Stimulated activated CD4-positive, alpha-beta T cell treated with anti-CD3 and anti-CD28 coated beads, TNF-alpha, amount 100 ng/mL, for 1 hour (primary cell): ENCODE measurements around the gene GNAL.
"Not testable (repeated sequence)": the region's sequence is repeated elsewhere in the genome, so short reads cannot be mapped to it uniquely, and the experiment has no call there.

Experiments
- DNase-seq, 3 donors: peaks; one replicate each; pipeline ENCODE4 v3.0.0-alpha.2; 2020; ENCODE audit warnings: low read depth in 3 of 3, low spot score in 1 of 3

Gene GNAL

DNA sequence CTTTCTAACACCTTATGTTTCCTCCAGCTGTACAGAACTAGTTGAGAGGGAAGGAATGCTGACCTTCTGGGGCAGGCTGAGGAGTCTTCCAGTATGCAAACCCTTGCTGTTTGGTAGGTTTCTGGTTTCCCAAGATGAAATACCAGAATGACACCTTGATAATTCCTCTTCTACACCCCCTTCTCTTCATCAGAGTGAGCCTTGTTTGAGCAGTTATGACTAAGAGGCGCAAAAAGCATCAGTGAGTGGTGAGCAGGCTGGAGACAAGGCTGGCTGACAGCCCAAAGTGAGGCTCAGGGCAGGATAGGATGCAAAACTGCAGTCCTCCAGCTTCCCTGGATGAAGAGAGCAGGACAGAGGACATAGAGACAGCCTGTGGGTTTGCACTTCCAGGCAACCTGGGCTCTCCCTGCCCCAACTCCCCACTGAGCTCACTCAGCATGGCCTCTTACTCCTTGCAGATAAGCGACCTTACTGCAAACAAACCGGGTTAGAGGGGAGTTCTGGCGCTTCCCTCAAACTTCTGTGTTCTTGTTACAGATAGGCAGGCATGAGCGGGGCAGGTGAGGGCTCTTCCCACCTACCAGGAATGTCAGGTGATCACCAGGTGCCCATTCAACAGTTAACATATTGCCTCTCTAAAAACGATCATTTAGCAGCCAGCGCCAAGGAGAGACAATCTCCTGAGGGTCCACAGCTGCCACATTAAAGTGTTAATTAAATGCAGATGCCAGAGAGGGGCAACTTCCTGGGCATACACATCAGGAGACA lies 213.6 kb downstream of the GNAL start:
- no peak for DNase-seq

DNA sequence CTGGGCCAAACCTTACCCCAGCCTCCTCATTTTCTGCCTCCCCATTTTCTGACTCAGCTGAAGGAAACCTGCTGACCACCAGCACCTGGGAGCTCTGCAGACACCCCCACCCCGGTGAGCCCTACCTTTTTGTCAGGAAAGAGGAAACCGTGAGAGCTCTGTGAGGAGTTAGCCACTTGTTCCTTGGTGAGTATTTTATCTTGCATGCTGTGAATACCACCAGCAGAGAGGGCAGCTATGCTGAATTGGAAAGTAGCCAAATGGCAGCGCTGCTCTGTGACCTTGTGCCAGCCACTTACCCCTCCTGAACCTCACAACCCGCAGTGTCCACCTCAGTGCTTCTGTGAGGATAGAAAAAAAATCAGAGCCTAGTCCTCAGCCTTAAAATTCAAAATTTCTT lies 216.5 kb downstream of the GNAL start:
- no peak for DNase-seq

DNA sequence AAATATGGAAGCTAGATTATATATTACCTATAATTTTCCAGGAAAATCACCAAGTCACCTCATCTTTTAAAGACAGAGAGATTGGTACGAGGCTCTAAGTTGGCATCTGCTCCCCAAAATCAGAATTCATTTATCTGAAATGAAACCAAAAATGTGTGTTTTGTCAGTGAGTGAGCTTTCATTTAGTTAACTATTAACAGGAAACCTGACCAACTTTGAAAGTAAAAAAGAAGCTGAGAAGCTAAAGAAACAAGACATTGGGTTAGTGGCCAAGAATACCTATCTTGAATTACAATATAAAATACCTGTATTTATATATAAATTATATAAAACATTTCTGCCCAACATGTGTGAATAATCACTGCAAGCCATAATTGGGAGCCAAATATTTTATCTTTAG lies 217.1 kb downstream of the GNAL start:
- no peak for DNase-seq

DNA sequence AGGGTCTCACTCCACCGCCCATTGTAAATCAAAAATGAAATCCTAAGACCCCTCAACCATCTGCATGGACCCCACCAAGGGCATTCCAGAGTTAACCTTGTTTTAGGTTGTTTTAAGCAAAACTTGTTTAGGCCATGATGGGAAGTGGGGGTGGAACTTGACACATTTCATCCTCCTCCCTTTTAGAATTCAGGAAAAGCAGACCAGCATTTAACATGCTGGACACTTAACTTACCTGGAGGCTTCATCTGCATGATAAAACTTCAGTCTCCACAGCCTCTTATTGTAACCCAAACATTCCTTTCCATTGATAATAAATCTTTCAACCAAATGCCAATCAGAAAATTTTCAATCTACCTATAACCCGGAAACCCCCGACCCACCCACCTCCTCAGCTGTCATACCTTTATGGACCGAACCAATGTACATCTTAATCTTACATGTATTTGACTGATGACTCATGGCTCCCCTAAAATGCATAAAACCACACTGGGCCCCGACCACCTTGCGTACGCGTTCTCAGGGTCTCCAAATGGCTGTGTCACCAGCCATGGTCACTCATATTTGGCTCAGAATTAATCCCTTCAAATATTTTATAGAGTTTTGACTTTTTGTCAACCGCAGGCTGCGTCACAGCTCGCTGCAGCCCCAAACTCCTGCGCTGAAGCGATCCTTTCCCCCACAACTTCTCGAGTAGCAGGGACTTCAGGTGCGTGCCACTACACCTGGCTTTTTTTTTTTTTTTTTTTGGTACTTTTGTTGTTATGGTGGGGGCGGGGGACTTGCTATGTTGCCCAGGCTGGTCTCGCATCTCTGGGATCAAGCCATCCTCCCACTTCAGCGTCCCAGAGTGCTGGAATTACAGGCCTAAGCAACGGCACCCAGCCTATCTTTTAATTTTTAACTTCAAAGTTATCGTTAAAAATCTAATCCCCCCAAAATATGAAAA lies 218.1 kb downstream of the GNAL start:
- DNase-seq = no peak

DNA sequence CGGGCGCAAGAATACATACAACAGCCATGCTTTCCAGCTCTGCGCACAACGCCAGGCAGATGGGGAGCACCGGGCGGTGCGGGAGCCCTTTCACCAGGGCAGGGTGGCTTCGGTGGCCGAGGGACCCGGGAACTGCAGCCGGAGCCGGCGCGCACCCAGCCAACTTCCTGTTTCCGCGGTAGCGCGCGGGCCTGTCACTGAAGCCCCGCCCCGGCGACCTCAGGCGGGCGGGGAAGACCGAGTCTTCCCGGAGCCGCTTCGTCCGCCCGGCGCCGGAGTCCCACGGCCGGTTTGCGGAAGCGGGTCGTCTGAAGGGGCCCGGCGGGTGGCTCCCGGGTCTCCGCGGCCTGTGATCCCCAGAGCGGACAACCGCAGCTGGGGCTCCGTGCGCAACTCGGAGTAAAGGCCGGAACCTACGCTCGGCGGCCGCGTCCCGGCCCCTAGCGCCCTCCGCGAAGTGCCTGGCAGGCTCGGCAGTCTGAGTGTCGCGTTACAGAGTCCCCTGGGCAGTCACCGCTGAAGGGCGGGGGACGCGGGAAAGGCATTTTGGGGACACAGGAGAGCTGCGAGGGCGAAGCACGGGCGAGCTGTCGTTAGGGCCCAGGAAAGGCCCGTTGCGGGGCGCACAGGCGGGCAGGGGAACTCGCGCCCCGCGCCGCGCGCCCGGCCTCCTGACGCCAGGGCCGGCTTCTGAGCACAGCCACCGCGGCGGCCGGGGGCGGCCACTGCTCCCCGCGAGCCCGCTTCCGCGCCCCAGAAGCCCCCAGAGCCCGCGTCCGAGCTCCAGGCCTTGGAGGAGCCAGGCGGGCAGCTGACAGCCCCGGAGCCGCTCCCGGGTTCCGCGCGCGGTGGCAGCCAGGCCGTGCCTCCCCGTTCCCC lies 219.4 kb downstream of the GNAL start, which contains the start of gene MPPE1:
MPPE1 (minus strand) TSS at position 136 of the 879 bp plus-strand sequence. CDS start 11,053 bp downstream, outside the sequence.
- DNase-seq = peak; percentile 51 to 72 (median 55)

DNA sequence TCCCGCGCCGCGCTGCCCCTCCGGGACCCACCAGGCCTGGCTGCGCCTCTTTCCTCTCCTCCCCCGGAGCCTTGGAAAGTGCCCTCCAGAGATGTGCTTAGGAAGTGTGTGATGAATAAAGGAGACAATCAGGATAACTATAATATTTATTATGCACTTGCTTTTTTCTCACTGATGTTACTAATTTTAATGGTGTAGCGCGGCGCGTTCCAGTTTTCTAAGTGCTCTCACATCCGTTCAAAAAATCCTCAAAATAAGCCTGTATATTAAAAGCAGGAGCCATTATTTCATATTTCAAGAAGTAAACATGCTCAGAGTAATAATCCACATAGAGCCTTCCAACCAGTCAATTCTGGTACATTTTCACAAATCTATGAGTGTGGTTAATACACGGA lies 220.0 kb downstream of the GNAL start:
- DNase-seq = no peak

DNA sequence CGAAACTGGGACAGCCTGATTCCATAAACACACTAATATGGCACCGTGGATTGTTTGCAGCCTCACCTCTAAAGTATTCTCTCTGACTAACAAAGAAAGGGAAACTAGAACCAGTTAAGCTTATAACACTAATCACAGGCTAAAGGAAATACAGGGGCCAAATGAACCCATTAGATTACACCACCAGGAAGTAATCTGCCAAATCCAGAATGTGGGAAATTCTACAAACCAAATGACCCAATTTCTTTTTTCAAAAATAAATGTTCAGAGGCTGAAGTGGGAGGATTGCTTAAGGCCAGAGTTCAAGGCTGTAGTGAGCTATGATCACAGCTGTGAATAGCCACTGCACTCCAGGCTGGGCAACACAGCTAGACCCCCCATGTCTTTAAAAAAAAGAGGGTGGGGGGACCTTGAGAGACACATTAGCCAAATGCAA lies 220.5 kb downstream of the GNAL start:
- no peak for DNase-seq

DNA sequence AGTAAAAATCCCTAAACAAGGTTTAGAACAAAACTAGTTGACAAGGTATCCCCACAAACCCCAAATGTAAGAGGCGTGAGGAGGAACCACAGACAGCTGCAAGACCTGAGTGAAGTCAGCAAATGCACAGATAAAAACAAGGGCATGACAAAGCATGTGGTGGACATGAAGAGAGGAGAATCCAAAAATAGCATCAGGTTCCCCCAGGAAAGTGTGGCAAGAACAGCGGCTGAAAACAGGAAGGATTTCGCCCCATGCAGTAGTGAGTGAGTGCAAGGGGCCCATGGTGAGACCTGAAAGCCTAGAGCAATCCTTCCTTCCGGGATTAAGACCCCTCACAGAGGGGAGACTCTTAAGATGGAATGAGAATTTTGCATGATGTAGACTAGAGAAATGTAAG lies 227.8 kb downstream of the GNAL start:
- not testable (repeated sequence) for DNase-seq

DNA sequence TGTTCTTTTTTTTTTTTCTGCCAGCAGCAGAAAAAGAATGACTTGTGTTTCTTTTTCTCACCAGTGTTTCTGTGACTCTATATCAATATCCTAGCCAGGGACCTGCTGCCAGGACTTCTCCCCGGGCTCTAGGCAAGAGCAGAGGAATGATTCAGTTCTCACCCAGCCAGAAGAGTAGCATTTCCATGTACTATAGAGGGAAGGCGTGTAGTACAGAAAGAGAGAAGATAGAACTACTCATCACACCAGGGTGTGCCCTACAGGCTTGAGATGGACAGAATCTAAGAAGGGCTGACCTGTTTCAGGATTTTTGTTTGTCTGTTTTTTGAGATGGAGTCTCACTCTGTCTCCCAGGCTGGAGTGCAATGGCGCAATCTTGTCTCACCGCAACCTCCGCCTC lies 230.5 kb downstream of the GNAL start:
- DNase-seq = not testable (repeated sequence)

DNA sequence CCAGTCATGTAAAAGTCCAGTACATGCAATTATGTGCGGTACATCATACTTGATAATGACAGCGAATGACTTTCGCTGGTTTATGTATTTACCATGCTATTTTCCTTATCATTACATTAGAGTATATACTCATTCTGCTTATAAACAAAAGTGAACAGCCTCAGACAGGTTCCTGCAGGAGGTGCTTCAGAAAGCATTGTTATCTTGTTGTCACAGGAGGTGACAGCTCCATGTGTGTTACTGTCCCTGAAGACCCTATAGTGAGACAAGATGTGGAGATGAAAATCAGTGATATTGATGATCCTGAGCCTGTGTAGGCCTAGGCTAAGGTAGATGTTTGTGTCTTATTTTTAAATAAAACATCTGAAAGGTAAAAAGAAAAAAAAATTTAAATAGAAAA lies 234.4 kb downstream of the GNAL start:
- DNase-seq = no peak

DNA sequence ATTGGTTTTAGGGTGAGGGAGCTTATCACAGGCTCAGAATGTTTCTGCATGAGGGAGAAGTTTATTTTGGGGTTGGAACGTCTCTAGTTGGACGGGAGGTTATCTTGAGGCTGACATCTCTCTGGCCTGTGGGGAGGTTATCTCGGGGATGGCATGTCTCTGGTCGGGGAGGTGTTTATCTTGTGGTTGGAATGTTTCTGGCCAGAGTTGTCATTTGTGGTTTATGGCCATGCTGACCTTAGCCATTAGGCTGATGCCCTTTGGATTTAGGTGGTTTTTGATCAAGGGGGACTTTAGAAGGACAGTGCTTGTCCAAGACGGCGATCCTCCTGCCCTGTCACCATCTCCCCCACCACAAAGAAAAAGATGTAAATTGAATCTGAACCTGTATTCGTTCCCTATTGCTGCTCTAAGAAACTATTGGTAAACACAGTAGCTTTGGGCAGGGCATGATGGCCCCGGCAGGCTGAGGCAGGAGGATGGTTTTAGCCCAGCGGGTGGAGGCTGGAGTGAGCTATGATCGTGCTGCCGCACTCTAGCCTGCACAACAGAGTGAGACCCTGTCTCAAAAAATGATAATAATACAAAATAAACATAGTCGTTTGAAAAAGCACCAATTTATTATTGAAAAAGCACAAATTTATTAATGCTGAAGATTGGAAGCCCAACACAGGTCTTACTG lies 236.9 kb downstream of the GNAL start:
- DNase-seq = no peak

DNA sequence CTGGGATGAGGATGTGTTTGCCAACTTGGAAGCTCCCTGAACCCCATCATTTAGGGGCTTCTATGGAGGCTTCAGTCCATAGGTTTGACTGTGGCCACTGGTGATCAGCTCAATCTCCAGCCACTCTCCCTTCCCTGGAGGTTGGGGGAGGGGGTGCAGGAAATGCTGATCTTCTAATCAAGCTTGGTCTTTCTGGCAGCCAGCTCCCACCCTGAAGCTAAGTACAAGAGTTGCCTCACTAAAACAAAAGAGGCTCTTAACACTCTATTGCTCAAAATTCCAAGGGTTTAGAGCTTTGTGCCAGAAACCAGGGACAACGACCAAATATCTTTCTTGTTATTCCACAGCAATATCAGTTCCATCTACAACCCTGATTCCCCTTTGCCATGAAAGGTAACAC lies 238.4 kb downstream of the GNAL start:
- DNase-seq = no peak

DNA sequence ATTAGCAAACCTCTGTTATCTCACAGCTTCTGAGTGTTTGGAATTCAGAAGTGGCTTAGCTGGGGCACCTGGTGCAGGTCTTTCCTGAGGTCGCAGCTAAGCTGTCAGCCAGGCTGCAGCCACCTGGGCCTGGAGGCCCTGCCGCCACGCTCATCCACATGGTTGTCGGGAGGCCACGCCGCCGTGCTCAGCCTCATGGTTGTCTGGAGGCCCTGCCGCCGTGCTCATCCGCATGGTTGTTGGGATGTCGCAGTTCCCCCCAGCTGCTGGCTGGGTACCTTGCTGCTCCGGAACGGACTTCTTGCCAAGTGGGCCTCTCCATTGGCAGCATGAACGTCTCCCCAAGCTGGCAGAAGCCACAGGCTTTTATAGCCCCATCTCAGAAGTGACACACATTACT lies 243.3 kb downstream of the GNAL start:
- DNase-seq = no peak
